ENCODE data around the gene CRTC1. TPM values are rescaled to one million over a fixed set of nuclear protein-coding genes. Genes with fewer than 3 reads are reported as not detected.

The CRTC1 gene
- total and polyA plus RNA-seq, 9 of the 15 experiments (the other 6 are each of a cell fraction or from before 2014, with no cell fraction given) = 0.25 to 3.8 (median 1.2) TPM; not detected in 2

DNA sequence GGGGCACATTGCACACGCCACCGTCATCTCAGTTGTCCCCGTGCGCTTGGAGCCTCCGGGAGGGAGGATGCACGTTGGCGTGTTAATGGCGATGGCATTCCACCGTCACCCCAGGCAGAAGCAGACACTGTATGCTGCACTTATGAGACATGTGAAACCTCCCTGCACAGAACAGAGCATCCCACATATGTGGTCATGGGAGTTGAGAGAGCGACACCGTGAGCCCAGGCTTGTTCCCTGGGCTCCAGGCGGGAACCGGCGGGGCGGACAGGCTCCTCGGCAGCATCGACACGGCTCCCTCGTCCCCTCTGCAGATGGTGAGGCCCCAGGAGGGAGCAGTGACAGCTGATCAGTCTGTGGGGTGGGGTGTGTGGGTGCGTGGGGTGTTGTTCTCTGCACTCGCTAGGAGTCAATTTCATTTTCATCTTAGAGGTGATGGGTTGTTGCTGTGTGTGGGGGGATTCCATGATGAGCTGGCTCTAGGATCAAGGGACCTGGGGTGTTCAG lies 40.4 kb downstream of the CRTC1 start:
- BruUV-seq (replicated peaks) = no TSS peak
- peaks cover 0 to 4% of the 10 kb centered on the region in 2 experiments; a peak in 1 of 5 replicates for H3K27me3 ChIP-seq (ENCODE audit: control insufficient read depth in 2 of 2, insufficient read depth in 2 of 2, low read length in 2 of 2)
- H3K4me2 ChIP-seq (ENCODE audit: insufficient read depth, low read length) = no peak overlapping the region
- H3K4me3 ChIP-seq = no peak overlapping the region
- 74% methylated on average over 16 of the region's 21 CpGs for WGBS (ENCODE audit: insufficient coverage, low coverage, missing lambda C conversion rate)
- H4K20me1 ChIP-seq (replicated peaks; ENCODE audit: control insufficient read depth, insufficient read depth, low read length) = peaks cover 12% of the 10 kb centered on the region; the same call in 1 of the 2 replicates
- H2AFZ ChIP-seq (ENCODE audit: low read depth, low read length) = no peak overlapping the region
- H3K27ac ChIP-seq (ENCODE audit: extremely low read depth, low read depth, low read length) = no peak overlapping the region
- intact Hi-C loops (cut with micrococcal nuclease) = no loop called here
- DNase-seq (ENCODE audit: extremely low read depth in 1 of 4, low spot score in 3 of 4) (no peak), ATAC-seq (no peak), FAIRE-seq (no peak)
- peak overlapping the region in 1 of 2 experiments; percentile 64; a peak in 2 of 4 replicates for H3K9ac ChIP-seq (ENCODE audit: insufficient read depth in 1 of 2, low read depth in 2 of 2, low read length in 2 of 2)
- H3K4me1 ChIP-seq (replicated peaks in 1 of 2; ENCODE audit: control insufficient read depth in 2 of 2, insufficient read depth in 2 of 2, low read length in 2 of 2) = peaks cover 0 to 34% of the 10 kb centered on the region in 2 experiments; a peak in 2 of 5 replicates
- no peaks in the 10 kb centered on the region for H3K9me3 ChIP-seq (replicated peaks; ENCODE audit: control insufficient read depth, insufficient read depth, low read depth, low read length)
- in situ Hi-C loops (cut with MboI) = no loop called here
- H3K9me1 ChIP-seq (ENCODE audit: control insufficient read depth, insufficient read depth, low read length) = no peaks in the 10 kb centered on the region
- POLR2A ChIA-PET = interaction anchor here (0.6 to 1.4 kb wide), 3 partner anchors 11 to 23 kb away, joined by 3 to 4 read pairs (median 3); no protein-coding TSS in a partner anchor
- CTCF ChIA-PET (ENCODE audit: low intra/inter-chr PET ratio) = no interaction called here
- H3K79me2 ChIP-seq (ENCODE audit: control insufficient read depth, insufficient read depth, low read length) = no peaks in the 10 kb centered on the region
- TF ChIP-seq NRF1 (conservative IDR thresholded peaks at IDR 0.05 in 1 of 2, IDR thresholded peaks at IDR 0.05 in 1 of 2) = no peak
- TF ChIP-seq ZNF589 (CRISPR knock-in tag; IDR thresholded peaks at IDR 0.05; ENCODE audit: low read depth) = no peak
- TF ChIP-seq POLR2A (conservative IDR thresholded peaks at IDR 0.05) = no peak
- no peaks in the 10 kb centered on the region for H3K36me3 ChIP-seq (ENCODE audit: control insufficient read depth, insufficient read depth, low read length)

DNA sequence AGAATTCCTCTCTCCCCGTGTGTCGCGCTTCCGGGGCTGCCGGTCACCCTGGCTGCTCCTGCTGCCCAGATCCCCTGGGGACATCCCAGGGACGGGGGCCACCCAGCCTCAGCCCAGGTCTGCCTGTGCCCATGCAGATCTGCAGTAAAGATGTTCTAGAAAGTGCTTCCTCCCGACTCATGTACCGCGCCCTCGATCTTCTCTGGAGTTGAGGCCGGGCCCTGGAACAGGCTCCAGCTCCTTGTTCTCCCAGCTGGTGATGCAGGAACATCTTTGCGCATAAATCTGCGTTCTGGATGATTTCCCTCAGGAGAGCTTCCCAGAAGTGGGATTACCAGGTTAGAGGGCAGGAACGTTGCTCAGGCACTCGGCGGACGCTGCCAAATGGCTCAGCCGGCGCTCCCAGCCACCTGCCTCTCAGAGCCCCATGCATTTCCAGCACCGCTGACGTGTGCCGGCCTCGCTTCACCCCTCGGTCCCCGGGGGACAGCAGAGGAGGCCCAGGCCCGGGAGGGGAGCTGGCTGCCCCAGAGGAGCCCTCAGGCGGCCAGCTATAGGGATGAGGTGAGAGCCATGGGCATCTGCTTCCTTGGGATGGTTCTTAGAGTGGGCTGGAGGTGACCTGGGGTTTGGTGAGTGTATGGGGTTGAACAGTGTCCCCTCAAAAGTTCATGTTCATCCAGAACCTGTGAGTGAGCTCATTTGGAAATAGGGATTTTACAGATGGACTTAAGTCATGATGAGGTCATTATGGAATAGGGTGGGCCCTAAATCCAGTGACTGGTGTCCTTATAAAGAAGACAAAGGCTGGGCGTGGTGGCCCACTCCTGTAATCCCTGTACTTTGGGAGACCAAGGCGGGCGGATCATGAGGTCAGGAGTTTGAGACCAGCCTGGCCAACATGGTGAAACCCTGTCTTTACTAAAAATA lies 42.6 kb downstream of the CRTC1 start:
- POLR2A ChIA-PET = no interaction called here
- TF ChIP-seq HMG20B (CRISPR knock-in tag; IDR thresholded peaks at IDR 0.05) (no peak), IRF2 (CRISPR knock-in tag; IDR thresholded peaks at IDR 0.05) (no peak), ZKSCAN8 (CRISPR knock-in tag; IDR thresholded peaks at IDR 0.05) (no peak), POLR2AphosphoS2 (IDR thresholded peaks at IDR 0.05; ENCODE audit: low read length) (no peak), EZH2 (IDR thresholded peaks at IDR 0.05; ENCODE audit: borderline replicate concordance, low read depth, low read length) (no peak), MED1 (CRISPR knock-in tag; IDR thresholded peaks at IDR 0.05; ENCODE audit: borderline replicate concordance) (no peak), RFX5 (IDR thresholded peaks at IDR 0.05; ENCODE audit: low read depth, low read length) (no peak)
- TF ChIP-seq, protein P1, sequence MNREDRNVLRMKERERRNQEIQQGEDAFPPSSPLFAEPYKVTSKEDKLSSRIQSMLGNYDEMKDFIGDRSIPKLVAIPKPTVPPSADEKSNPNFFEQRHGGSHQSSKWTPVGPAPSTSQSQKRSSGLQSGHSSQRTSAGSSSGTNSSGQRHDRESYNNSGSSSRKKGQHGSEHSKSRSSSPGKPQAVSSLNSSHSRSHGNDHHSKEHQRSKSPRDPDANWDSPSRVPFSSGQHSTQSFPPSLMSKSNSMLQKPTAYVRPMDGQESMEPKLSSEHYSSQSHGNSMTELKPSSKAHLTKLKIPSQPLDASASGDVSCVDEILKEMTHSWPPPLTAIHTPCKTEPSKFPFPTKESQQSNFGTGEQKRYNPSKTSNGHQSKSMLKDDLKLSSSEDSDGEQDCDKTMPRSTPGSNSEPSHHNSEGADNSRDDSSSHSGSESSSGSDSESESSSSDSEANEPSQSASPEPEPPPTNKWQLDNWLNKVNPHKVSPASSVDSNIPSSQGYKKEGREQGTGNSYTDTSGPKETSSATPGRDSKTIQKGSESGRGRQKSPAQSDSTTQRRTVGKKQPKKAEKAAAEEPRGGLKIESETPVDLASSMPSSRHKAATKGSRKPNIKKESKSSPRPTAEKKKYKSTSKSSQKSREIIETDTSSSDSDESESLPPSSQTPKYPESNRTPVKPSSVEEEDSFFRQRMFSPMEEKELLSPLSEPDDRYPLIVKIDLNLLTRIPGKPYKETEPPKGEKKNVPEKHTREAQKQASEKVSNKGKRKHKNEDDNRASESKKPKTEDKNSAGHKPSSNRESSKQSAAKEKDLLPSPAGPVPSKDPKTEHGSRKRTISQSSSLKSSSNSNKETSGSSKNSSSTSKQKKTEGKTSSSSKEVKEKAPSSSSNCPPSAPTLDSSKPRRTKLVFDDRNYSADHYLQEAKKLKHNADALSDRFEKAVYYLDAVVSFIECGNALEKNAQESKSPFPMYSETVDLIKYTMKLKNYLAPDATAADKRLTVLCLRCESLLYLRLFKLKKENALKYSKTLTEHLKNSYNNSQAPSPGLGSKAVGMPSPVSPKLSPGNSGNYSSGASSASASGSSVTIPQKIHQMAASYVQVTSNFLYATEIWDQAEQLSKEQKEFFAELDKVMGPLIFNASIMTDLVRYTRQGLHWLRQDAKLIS (CRISPR knock-in tag; IDR thresholded peaks at IDR 0.05) = no peak

More for the DNA sequence above, 42.6 kb downstream of the CRTC1 start:
- Histone ChIP-seq H3K79me2 (ENCODE audit: control insufficient read depth, insufficient read depth, low read length) (no peaks in the 10 kb centered on the region), H3K9ac (ENCODE audit: insufficient read depth in 1 of 2, low read depth in 2 of 2, low read length in 2 of 2) (peak overlapping the region in 1 of 2 experiments; percentile 15; a peak in 1 of 4 replicates), H3K9me1 (ENCODE audit: control insufficient read depth, insufficient read depth, low read length) (no peaks in the 10 kb centered on the region), H3K27me3 (ENCODE audit: control insufficient read depth in 2 of 2, insufficient read depth in 2 of 2, low read length in 2 of 2) (peaks cover 0 to 4% of the 10 kb centered on the region in 2 experiments; a peak in 1 of 5 replicates), H4K20me1 (replicated peaks; ENCODE audit: control insufficient read depth, insufficient read depth, low read length) (peaks cover 15% of the 10 kb centered on the region; the same call in 1 of the 2 replicates), H3K4me2 (ENCODE audit: insufficient read depth, low read length) (no peak overlapping the region), H2AFZ (ENCODE audit: low read depth, low read length) (no peak overlapping the region), H3K4me1 (replicated peaks in 1 of 2; ENCODE audit: control insufficient read depth in 2 of 2, insufficient read depth in 2 of 2, low read length in 2 of 2) (peaks cover 0 to 39% of the 10 kb centered on the region in 2 experiments; a peak in 3 of 5 replicates), H3K9me3 (replicated peaks; ENCODE audit: control insufficient read depth, insufficient read depth, low read depth, low read length) (no peaks in the 10 kb centered on the region), H3K27ac (ENCODE audit: extremely low read depth, low read depth, low read length) (no peak overlapping the region), H3K4me3 (no peak overlapping the region), H3K36me3 (ENCODE audit: control insufficient read depth, insufficient read depth, low read length) (no peaks in the 10 kb centered on the region)
- no TSS peak for BruUV-seq (replicated peaks)
- CTCF ChIA-PET (ENCODE audit: low intra/inter-chr PET ratio) = no interaction called here
- in situ Hi-C loops (cut with MboI) = no loop called here
- ATAC-seq (no peak), FAIRE-seq (no peak), DNase-seq (ENCODE audit: extremely low read depth in 1 of 4, low spot score in 3 of 4) (no peak)
- intact Hi-C loops (cut with micrococcal nuclease) = no loop called here
- WGBS (ENCODE audit: insufficient coverage, low coverage, missing lambda C conversion rate) = 79% methylated on average over 24 of the region's 30 CpGs

Measured in K562 (cell line).